ENCODE measurements around the gene MINDY4. TPM values are rescaled to one million over a fixed set of nuclear protein-coding genes. Genes with fewer than 3 reads are reported as not detected.

The MINDY4 gene
- total RNA-seq, 1 donor from 2014 or later, result 8.4 TPM

GRCh38 chr7:30899066-30899465 lies 127.8 kb downstream of the MINDY4 start:
- Mint-ChIP-seq H3K9me3 (no peaks in the 10 kb centered on the region), H3K27me3 (peaks cover 6% of the 10 kb centered on the region), H3K4me1 (ENCODE audit: unreplicated experiment) (peaks cover 31% of the 10 kb centered on the region), H3K36me3 (no peaks in the 10 kb centered on the region), H3K4me3 (no peak overlapping the region), H3K27ac (no peak overlapping the region)
- TF ChIP-seq CTCF (conservative IDR thresholded peaks at IDR 0.05), result no peak
- DNase-seq (ENCODE audit: extremely low spot score, unreplicated experiment), result no peak

DNA sequence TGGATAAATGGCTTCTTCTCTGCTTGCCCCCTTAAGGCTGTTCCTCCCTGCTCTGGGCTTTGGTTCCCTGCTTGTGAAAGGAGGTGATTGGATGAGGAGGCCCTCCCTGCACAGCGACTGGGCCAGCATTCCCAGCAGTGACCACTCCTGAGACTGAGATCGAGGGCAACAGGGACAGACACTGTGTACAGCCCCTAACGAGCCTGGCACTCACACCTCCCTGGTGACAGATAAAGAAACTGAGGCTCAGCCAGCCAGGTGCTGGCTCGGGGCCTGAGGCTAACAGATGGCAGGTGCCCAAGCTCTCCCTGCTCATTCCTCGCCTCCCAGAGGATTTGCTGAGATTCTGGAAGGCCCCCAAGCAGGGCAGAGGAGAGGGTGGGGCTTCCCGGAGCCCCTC lies 128.4 kb downstream of the MINDY4 start:
- Mint-ChIP-seq H3K4me1 (ENCODE audit: unreplicated experiment) (peaks cover 26% of the 10 kb centered on the region), H3K4me3 (no peak overlapping the region), H3K27ac (no peak overlapping the region), H3K36me3 (no peaks in the 10 kb centered on the region), H3K9me3 (no peaks in the 10 kb centered on the region), H3K27me3 (peaks cover 3% of the 10 kb centered on the region)
- DNase-seq (ENCODE audit: extremely low spot score, unreplicated experiment), result no peak
- TF ChIP-seq CTCF (conservative IDR thresholded peaks at IDR 0.05), result no peak

- DNase-seq (ENCODE audit: extremely low spot score, unreplicated experiment), result no peak
- H3K9me3 Mint-ChIP-seq, result no peaks in the 10 kb centered on the region
- peaks cover 3% of the 10 kb centered on the region for H3K27me3 Mint-ChIP-seq
- no peak for TF ChIP-seq CTCF (conservative IDR thresholded peaks at IDR 0.05)
- H3K36me3 Mint-ChIP-seq, result no peaks in the 10 kb centered on the region
- H3K27ac Mint-ChIP-seq, result no peak overlapping the region
- H3K4me1 Mint-ChIP-seq (ENCODE audit: unreplicated experiment), result peaks cover 22% of the 10 kb centered on the region
- H3K4me3 Mint-ChIP-seq, result no peak overlapping the region
Observed at GRCh38 chr7:30900053-30900452, 128.8 kb downstream of the MINDY4 start.

- Mint-ChIP-seq H3K27ac (no peak overlapping the region), H3K36me3 (no peaks in the 10 kb centered on the region), H3K9me3 (no peaks in the 10 kb centered on the region), H3K27me3 (peaks cover 3% of the 10 kb centered on the region), H3K4me1 (ENCODE audit: unreplicated experiment) (peaks cover 17% of the 10 kb centered on the region), H3K4me3 (no peak overlapping the region)
- no peak for DNase-seq (ENCODE audit: extremely low spot score, unreplicated experiment)
- TF ChIP-seq CTCF (conservative IDR thresholded peaks at IDR 0.05), result no peak
Observed at GRCh38 chr7:30900803-30901362, 129.7 kb downstream of the MINDY4 start.

DNA sequence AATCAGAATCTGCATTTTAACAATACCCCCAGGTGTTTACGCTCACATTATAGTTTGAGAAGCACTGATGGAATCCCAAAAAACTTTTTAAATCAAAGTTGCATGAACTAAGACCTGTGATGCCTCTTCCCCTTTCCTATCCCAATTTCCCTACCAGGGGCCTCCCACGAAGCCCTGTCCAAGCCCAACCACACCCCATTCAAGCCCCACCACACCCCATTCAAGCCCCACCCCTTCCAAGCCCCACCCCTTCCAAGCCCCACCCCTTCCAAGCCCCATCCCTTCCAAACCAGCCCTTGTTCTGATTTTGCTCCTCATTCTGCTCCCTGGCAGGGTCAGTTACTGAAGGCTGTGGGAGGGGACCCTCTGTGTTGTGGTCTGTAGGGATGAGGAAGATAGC lies 130.6 kb downstream of the MINDY4 start:
- H3K4me3 Mint-ChIP-seq, result no peak overlapping the region
- H3K4me1 Mint-ChIP-seq (ENCODE audit: unreplicated experiment), result peaks cover 16% of the 10 kb centered on the region
- H3K27me3 Mint-ChIP-seq, result peaks cover under 1% of the 10 kb centered on the region
- no peaks in the 10 kb centered on the region for H3K9me3 Mint-ChIP-seq
- TF ChIP-seq CTCF (conservative IDR thresholded peaks at IDR 0.05), result no peak
- no peak for DNase-seq (ENCODE audit: extremely low spot score, unreplicated experiment)
- no peak overlapping the region for H3K27ac Mint-ChIP-seq
- no peaks in the 10 kb centered on the region for H3K36me3 Mint-ChIP-seq

DNA sequence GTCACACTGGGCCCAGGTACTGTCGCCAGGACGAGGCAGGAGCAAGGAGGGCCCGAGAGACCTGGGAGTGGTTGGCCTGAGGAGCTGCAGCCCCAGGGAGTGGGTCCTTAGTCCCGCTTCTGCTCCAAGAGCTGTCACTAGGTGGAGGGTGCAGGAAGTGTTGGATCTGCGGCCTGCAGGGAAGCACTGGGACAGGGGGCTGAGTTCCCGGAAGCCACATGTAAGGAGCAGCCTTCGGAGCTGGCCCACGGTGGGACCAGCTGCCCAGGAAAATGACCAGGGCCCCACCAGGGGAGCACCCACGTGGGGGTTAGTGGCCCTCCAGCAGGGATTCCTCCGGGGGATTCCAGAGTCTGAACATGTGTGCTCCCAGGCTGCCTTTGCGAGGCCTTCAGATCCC lies 131.2 kb downstream of the MINDY4 start:
- Mint-ChIP-seq H3K9me3 (no peaks in the 10 kb centered on the region), H3K4me1 (ENCODE audit: unreplicated experiment) (peaks cover 12% of the 10 kb centered on the region), H3K27me3 (no peaks in the 10 kb centered on the region), H3K4me3 (no peak overlapping the region), H3K36me3 (no peaks in the 10 kb centered on the region), H3K27ac (no peak overlapping the region)
- TF ChIP-seq CTCF (conservative IDR thresholded peaks at IDR 0.05), result no peak
- no peak for DNase-seq (ENCODE audit: extremely low spot score, unreplicated experiment)

Data from type B pancreatic cell (in vitro differentiated cells).